Subcutaneous abdominal adipose tissue (tissue), 5 donors: ENCODE results near the gene SYT13.
A peak's percentile ranks its signal among the peaks of the same experiment; 100 is the strongest.

Source experiments
- H3K27ac ChIP-seq: one replicate; pipeline ENCODE4 v1.7.0; 2013; ENCODE audit warnings: low read depth, mild to moderate bottlenecking, inconsistent platforms, low read length, moderate library complexity
- H3K27me3 ChIP-seq, 5 donors: one replicate each; pipeline ENCODE4 v1.7.0; 2013; ENCODE audit warnings: low read length in 5 of 5, inconsistent platforms in 1 of 5; ENCODE audit not compliant: control insufficient read depth in 5 of 5, insufficient read depth in 4 of 5
- H3K36me3 ChIP-seq, 5 donors: one replicate each; pipeline ENCODE4 v1.7.0; 2013; ENCODE audit warnings: low read length in 5 of 5; ENCODE audit not compliant: control insufficient read depth in 5 of 5, insufficient read depth in 5 of 5
- H3K4me1 ChIP-seq, 5 donors: one replicate each; pipeline ENCODE4 v1.7.0; 2013; ENCODE audit warnings: low read length in 5 of 5, mild to moderate bottlenecking in 3 of 5, moderate library complexity in 1 of 5; ENCODE audit not compliant: control insufficient read depth in 5 of 5, insufficient read depth in 5 of 5
- H3K4me3 ChIP-seq, 5 donors: one replicate each; pipeline ENCODE4 v1.7.0; 2013; ENCODE audit warnings: low read length in 5 of 5, low read depth in 1 of 5
- H3K9ac ChIP-seq, 5 donors: one replicate each; pipeline ENCODE4 v1.7.0; 2013; ENCODE audit warnings: low read length in 5 of 5, mild to moderate bottlenecking in 4 of 5, moderate library complexity in 3 of 5
- H3K9me3 ChIP-seq, 5 donors: one replicate each; pipeline ENCODE4 v1.7.0; 2013; ENCODE audit warnings: low read length in 5 of 5; ENCODE audit not compliant: control insufficient read depth in 5 of 5
- donor health status: healthy.
- donor health status: healthy.
- donor health status: healthy.
- donor health status: healthy.
- donor health status: healthy.

Gene SYT13

DNA sequence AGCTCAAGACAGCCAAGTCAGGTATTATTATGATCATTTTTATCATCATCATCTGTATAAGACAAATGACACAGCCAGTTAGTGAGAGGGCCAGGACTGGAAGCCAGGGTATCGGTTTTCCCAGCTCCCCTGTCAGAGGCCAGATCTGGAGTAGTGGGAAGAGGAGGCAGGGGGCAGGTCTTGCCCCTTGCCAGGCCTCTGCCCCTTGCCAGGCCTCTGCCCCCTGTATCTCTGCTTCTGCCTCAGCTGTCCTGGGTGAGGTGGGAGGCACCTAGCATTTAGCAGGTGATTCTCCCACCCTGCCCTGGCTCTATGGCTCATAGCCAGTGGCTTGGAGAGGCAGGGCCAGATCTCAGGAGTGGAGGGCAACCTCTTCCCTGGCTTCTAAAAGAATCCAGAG lies 72.4 kb downstream of the SYT13 start:
- Histone ChIP-seq H3K27ac (no peak overlapping the region), H3K36me3 (peaks cover 0 to 27% (median 15%) of the 10 kb centered on the region in 5 donors), H3K27me3 (no peaks in the 10 kb centered on the region), H3K4me1 (peaks cover 0 to 17% (median 13%) of the 10 kb centered on the region in 5 donors), H3K4me3 (no peak overlapping the region), H3K9me3 (no peaks in the 10 kb centered on the region), H3K9ac (no peak overlapping the region)

DNA sequence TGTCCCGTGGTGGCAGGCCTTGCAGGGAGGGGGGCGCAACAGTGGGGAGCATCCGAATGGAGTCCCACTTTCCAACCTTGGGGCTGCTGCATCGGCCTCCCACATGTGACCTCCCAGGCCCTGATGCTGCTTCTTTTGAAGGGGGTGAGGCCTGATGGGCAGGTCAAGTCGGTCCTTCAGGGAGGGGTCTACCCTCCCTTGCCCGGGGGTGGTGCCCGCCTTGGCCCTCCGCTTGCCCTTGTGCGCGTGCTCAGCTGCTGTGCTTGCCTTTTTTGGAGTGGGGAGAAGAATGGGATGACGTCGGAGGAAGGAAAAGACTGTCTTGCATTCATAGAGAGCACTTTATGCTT lies 72.8 kb downstream of the SYT13 start:
- H3K27ac ChIP-seq = no peak overlapping the region
- no peaks in the 10 kb centered on the region for H3K9me3 ChIP-seq

DNA sequence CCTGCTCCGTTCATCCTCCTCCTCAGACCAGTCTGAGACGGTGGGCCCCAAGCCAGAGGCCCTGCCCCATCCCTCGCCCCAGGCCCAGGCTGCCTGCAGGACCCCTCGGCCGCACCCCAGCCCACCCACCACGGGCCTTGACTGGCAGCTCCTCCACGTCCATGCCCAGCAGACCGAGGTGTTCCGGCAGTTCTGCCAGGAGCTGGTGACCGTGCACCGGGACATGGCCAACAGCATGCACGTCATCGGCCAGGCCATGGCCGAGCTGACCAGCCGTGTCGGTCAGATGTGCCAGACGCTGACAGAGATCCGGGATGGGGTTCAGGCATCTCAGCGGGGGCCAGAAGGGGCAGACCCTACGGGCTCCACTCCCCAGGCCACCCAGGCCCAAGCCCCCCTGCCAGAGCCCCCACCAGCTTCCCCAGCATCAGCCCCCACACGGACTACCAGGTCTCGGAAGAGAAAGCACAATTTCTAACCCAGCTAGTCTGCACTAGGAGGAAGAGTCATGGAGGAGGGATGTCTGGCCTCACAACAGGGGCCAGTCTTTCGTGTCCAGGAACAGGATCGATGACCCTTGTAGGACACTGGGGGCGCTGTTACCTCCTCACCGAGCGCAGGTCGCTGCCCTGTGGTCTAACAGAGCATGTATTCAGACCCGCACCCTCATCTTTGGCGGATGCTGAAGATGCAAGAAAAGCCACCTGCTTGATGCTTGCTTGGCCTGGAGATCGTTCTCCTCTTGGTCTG lies 73.4 kb downstream of the SYT13 start:
- H3K36me3 ChIP-seq = peaks cover 0 to 27% (median 15%) of the 10 kb centered on the region in 5 donors
- no peak overlapping the region for H3K4me3 ChIP-seq
- H3K9ac ChIP-seq = no peak overlapping the region
- H3K9me3 ChIP-seq = no peaks in the 10 kb centered on the region
- no peak overlapping the region for H3K27ac ChIP-seq
- no peaks in the 10 kb centered on the region for H3K27me3 ChIP-seq
- H3K4me1 ChIP-seq = peaks cover 0 to 17% (median 13%) of the 10 kb centered on the region in 5 donors

More for the DNA sequence above, 72.8 kb downstream of the SYT13 start:
- H3K9ac ChIP-seq = no peak overlapping the region
- H3K4me3 ChIP-seq = no peak overlapping the region
- H3K27me3 ChIP-seq = no peaks in the 10 kb centered on the region
- H3K36me3 ChIP-seq = peaks cover 0 to 27% (median 15%) of the 10 kb centered on the region in 5 donors
- peaks cover 0 to 17% (median 13%) of the 10 kb centered on the region in 5 donors for H3K4me1 ChIP-seq

DNA sequence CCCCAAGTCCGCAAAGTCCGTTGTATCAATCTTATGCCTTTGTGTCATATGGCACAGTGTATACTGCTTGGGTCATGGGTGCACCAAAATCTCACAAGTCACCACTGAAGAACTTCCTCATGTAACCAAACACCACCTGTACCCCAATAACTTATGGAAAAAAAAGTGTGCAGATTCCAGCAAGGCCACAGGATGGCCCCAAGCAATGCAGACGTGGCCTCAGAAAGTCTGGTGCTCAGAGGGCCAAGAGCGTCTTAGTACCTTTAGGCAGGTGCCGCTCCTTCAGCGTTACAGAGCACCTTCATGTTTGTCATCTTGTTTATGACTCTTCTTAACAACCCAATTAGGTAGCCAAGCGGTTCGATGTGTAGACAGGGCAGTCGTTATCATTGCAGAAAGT lies 74.4 kb downstream of the SYT13 start:
- Histone ChIP-seq H3K4me3 (no peak overlapping the region), H3K27me3 (no peaks in the 10 kb centered on the region), H3K4me1 (peaks cover 0 to 17% (median 13%) of the 10 kb centered on the region in 5 donors), H3K9me3 (no peaks in the 10 kb centered on the region), H3K9ac (no peak overlapping the region), H3K36me3 (peaks cover 0 to 27% (median 15%) of the 10 kb centered on the region in 5 donors), H3K27ac (no peak overlapping the region)

DNA sequence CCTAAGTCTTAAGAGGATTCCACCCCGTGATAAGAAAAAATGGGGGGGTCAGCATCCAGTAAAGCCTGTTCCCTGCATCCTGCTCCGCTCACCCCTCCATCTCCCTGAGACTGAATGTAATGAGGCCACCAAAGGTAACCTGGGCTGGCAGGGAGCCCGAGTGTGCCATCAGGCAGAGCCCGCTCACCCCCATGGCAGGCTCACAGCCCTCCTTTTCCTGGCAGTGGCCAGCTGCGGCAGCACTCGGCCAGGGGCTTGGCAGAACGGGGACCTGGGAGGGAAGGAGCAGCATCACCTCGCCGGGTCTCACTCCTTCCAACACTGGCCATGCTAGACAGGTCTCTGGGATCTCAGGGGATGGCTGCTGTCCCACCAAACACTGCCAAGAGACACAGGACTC lies 75.3 kb downstream of the SYT13 start:
- no peak overlapping the region for H3K4me3 ChIP-seq
- H3K36me3 ChIP-seq = peaks cover 0 to 30% (median 19%) of the 10 kb centered on the region in 5 donors
- H3K27ac ChIP-seq = no peak overlapping the region
- H3K4me1 ChIP-seq = peaks cover 0 to 17% (median 13%) of the 10 kb centered on the region in 5 donors
- H3K27me3 ChIP-seq = no peaks in the 10 kb centered on the region
- H3K9ac ChIP-seq = no peak overlapping the region
- H3K9me3 ChIP-seq = no peaks in the 10 kb centered on the region

DNA sequence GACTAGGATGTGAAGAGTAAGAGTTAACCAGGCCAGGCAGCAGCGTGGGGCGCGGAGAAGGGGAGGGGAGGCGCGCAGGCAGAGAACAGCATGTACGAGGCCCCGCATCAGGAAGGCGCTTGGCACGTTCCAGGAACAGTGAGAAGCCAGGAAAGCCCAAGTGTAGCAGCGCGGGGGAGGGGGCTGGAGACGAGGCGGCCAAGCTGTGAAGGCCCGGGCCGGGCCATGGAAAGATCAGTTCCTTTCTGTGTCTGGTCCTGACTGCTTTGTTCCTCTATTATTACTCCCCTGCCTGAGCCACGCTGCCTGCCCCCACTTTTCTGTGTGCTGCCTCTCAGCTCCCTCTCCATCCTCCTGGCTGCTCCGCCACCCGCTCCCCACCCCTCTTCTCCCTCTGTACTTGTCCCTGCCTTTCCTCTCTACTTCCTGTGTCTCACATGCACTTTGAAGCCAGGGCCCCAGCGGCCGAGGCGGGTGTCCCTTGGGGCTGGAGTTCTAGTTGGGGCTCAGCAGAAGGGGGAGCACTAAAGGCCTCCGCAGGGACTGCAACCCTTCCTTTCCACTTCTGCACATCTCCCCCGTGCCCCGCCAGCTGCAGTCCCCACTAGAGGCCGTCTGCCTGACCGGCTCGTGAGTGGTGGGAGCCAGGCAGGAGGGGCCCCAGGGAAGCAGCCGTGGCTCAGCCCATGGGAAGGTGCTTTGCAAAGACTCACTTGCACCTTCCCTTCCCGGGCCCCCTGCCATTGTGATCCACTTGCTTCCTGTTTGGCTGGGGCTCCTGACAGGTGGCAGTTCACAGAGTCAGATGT lies 76.0 kb downstream of the SYT13 start:
- Histone ChIP-seq H3K27ac (no peak overlapping the region), H3K9me3 (no peaks in the 10 kb centered on the region), H3K36me3 (peaks cover 0 to 36% (median 27%) of the 10 kb centered on the region in 5 donors), H3K9ac (peak overlapping the region in 1 of 5 donors; percentile 23), H3K4me1 (peaks cover 0 to 17% (median 13%) of the 10 kb centered on the region in 5 donors), H3K4me3 (peak overlapping the region in 1 of 5 donors; percentile 10), H3K27me3 (no peaks in the 10 kb centered on the region)

DNA sequence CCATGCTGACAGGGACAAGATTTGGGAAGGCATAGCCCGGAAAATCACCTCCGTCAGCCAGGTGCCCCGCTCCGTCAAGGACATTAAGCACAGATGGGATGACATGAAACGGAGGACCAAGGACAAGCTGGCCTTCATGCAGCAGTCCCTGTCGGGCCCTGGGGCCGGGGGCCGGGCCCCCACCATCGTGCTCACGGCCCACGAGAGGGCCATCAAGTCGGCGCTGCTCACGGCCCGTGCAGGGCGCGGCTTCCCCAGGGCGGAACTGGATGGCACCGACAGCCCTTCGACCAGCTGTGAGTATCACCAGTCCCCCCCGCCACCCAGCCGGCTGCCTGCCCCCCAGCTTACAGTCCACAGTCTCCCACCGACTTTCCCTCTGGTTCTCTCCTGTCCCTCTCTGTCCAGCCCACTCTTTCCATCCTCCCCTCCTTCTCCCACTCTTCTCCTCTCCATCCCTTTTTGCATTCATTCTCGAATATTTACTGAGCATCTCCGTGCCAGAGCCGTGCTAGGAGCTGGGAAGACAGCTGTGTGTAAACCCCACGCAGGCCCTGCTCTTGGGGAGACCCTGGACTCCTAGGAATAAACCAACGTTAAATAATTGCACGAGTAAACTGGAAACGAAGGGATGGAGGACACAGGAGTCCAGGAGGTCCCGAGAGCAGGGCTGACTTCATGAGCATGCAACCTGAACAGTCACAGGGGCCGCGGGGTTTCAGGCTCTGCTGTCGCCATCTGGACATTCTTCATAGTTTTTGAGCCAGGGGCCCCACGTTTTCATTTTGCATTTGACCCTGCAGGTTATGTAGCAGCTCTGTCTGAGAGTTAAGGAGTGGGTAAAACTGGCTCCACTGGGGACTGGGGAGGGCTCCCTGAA lies 76.9 kb downstream of the SYT13 start:
- Histone ChIP-seq H3K27me3 (no peaks in the 10 kb centered on the region), H3K9me3 (no peaks in the 10 kb centered on the region), H3K27ac (no peak overlapping the region), H3K9ac (peak overlapping the region in 1 of 5 donors; percentile 23), H3K4me1 (peaks cover 0 to 17% (median 13%) of the 10 kb centered on the region in 5 donors), H3K4me3 (no peak overlapping the region), H3K36me3 (peaks cover 0 to 41% (median 33%) of the 10 kb centered on the region in 5 donors)

DNA sequence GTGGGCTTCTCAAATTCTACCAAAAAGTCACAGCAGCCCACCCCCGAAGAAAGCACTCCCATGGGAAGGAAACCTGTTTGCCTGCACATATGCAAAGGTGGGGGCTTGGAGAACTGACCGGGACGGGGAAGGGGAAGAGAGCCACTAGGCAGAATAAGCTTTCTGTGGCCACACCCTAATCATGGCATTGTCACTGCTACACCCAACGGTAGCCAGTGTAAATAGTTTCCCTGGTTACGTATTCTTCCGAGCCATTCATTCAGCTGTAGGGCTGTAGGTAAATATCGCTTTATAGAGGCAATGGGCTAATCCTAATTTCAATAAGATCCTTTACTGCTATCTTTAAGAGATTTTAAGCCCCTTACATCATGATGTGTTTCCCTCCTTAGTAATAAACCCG lies 78.0 kb downstream of the SYT13 start:
- peaks cover 0 to 32% (median 27%) of the 10 kb centered on the region in 5 donors for H3K36me3 ChIP-seq
- no peak overlapping the region for H3K9ac ChIP-seq
- no peak overlapping the region for H3K27ac ChIP-seq

DNA sequence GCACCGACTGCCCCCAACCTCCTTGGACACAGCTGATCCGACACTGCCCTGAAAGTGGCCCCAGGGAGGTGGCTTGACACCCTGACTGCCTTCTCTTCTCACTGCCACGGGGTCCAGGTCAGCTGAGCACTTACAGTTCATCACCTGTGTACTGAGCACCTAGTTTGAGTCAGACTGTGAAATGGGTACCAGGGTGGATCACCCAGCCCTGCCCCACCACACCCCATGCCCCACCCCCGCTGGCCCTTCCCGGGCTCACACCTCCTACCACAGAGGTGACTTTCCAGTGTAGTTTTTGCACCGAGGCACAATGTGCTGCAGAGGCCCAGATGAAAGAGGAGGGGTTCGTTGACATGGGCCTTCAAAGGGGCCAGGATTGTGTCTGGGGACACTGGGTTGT lies 80.2 kb downstream of the SYT13 start:
- peaks cover 0 to 20% (median 19%) of the 10 kb centered on the region in 5 donors for H3K36me3 ChIP-seq
- no peaks in the 10 kb centered on the region for H3K27me3 ChIP-seq
- no peak overlapping the region for H3K9ac ChIP-seq
- H3K4me3 ChIP-seq = no peak overlapping the region
- no peak overlapping the region for H3K27ac ChIP-seq
- no peaks in the 10 kb centered on the region for H3K9me3 ChIP-seq
- H3K4me1 ChIP-seq = peaks cover 0 to 17% (median 13%) of the 10 kb centered on the region in 5 donors

More for the DNA sequence above, 78.0 kb downstream of the SYT13 start:
- no peak overlapping the region for H3K4me3 ChIP-seq
- H3K4me1 ChIP-seq = peaks cover 0 to 17% (median 13%) of the 10 kb centered on the region in 5 donors
- H3K27me3 ChIP-seq = no peaks in the 10 kb centered on the region
- H3K9me3 ChIP-seq = no peaks in the 10 kb centered on the region
